H9 (cell line): ENCODE data around the gene ZNF804A. TPM values are rescaled to one million over a fixed set of nuclear protein-coding genes. Genes with fewer than 3 reads are reported as not detected.

Experiments used
- DNase-seq: peaks from one replicate; pipeline ENCODE4 v3.0.0-alpha.2; 2017
- H2AFZ ChIP-seq: one replicate; pipeline ENCODE4 v1.6.1; 2013; ENCODE audit warnings: mild to moderate bottlenecking, low read length, control low read depth, moderate library complexity
- H2AK5ac ChIP-seq: 2 replicates; pipeline ENCODE4 v1.6.1; 2013; ENCODE audit warnings: low read length, control low read depth, mixed read lengths; ENCODE audit not compliant: insufficient read length
- H2BK120ac ChIP-seq: one replicate; pipeline ENCODE4 v1.6.1; 2013; ENCODE audit warnings: low read depth, mild to moderate bottlenecking, low read length, control low read depth, inconsistent platforms; ENCODE audit not compliant: poor library complexity, severe bottlenecking
- H2BK12ac ChIP-seq: 2 replicates; pipeline ENCODE4 v1.6.1; 2013; ENCODE audit warnings: low read length, control low read depth, mixed read lengths, low read depth; ENCODE audit not compliant: insufficient read length
- H2BK15ac ChIP-seq: 2 replicates; pipeline ENCODE4 v1.6.1; 2013; ENCODE audit warnings: low read depth, low read length, control low read depth
- H2BK20ac ChIP-seq: one replicate; pipeline ENCODE4 v1.6.1; 2013; ENCODE audit warnings: low read depth, mild to moderate bottlenecking, low read length, control low read depth, inconsistent platforms; ENCODE audit not compliant: poor library complexity, severe bottlenecking
- H2BK5ac ChIP-seq: 2 replicates; pipeline ENCODE4 v1.6.1; 2013; ENCODE audit warnings: low read length, control low read depth, mixed read lengths; ENCODE audit not compliant: insufficient read length
- H3K14ac ChIP-seq: 2 replicates; pipeline ENCODE4 v1.6.1; 2013; ENCODE audit warnings: low read length, control low read depth; ENCODE audit not compliant: insufficient read depth
- H3K18ac ChIP-seq: 2 replicates; pipeline ENCODE4 v1.6.1; 2013; ENCODE audit warnings: low read depth, mild to moderate bottlenecking, mixed read lengths, low read length, control low read depth; ENCODE audit not compliant: insufficient read length
- H3K23ac ChIP-seq: 2 replicates; pipeline ENCODE4 v1.6.1; 2013; ENCODE audit warnings: low read length, control low read depth, mixed read lengths, low read depth; ENCODE audit not compliant: insufficient read length
- H3K23me2 ChIP-seq: 2 replicates; pipeline ENCODE4 v1.6.1; 2013; ENCODE audit warnings: low read depth, mild to moderate bottlenecking, mixed read lengths, low read length, control low read depth; ENCODE audit not compliant: insufficient read length, poor library complexity, severe bottlenecking
- H3K27ac ChIP-seq: 2 replicates; pipeline ENCODE4 v1.5.1; 2013; ENCODE audit warnings: low read length, control low read depth, mixed read lengths, low read depth; ENCODE audit not compliant: insufficient read length
- H3K27me3 ChIP-seq: 2 replicates; pipeline ENCODE4 v1.6.1; 2013; ENCODE audit warnings: low read length, control low read depth, inconsistent platforms; ENCODE audit not compliant: insufficient read depth
- H3K4ac ChIP-seq: 2 replicates; pipeline ENCODE4 v1.6.1; 2013; ENCODE audit warnings: low read depth, mild to moderate bottlenecking, control low read depth, inconsistent platforms, low read length, moderate library complexity
- H3K4me1 ChIP-seq: 2 replicates; pipeline ENCODE4 v1.6.1; 2013; ENCODE audit warnings: low read length, control low read depth, inconsistent platforms; ENCODE audit not compliant: insufficient read depth
- H3K4me2 ChIP-seq: 2 replicates; pipeline ENCODE4 v1.6.1; 2013; ENCODE audit warnings: low read length, control low read depth, mixed read lengths; ENCODE audit not compliant: insufficient read length, insufficient read depth
- H3K56ac ChIP-seq: 2 replicates; pipeline ENCODE4 v1.6.1; 2013; ENCODE audit warnings: low read depth, mild to moderate bottlenecking, mixed read lengths, low read length, control low read depth; ENCODE audit not compliant: insufficient read length
- H3K79me1 ChIP-seq: 2 replicates; pipeline ENCODE4 v1.6.1; 2013; ENCODE audit warnings: low read depth, mild to moderate bottlenecking, moderate library complexity, low read length, control low read depth, inconsistent platforms; ENCODE audit not compliant: insufficient read depth, poor library complexity, severe bottlenecking
- H3K79me2 ChIP-seq: 2 replicates; pipeline ENCODE4 v1.6.1; 2013; ENCODE audit warnings: low read length, control low read depth, inconsistent platforms; ENCODE audit not compliant: insufficient read depth
- H3K9ac ChIP-seq: 2 replicates; pipeline ENCODE4 v1.6.1; 2013; ENCODE audit warnings: low read length, control low read depth, mixed read lengths; ENCODE audit not compliant: insufficient read length; ENCODE audit errors: extremely low read depth
- H3K9me3 ChIP-seq: one replicate; pipeline ENCODE4 v1.6.1; 2013; ENCODE audit warnings: low read depth, low read length, inconsistent platforms; ENCODE audit not compliant: control insufficient read depth
- H3T11ph ChIP-seq: one replicate; pipeline ENCODE4 v1.6.1; 2013; ENCODE audit warnings: mild to moderate bottlenecking, low read length, control low read depth, inconsistent platforms
- H4K20me1 ChIP-seq: one replicate; pipeline ENCODE4 v1.6.1; 2013; ENCODE audit not compliant: control insufficient read depth, insufficient read length, insufficient read depth
- H4K5ac ChIP-seq: 2 replicates; pipeline ENCODE4 v1.6.1; 2013; ENCODE audit warnings: low read depth, mild to moderate bottlenecking, mixed read lengths, low read length, control low read depth; ENCODE audit not compliant: insufficient read length
- H4K8ac ChIP-seq: replicated peaks from 2 replicates; pipeline ENCODE4 v1.6.1; 2013; ENCODE audit warnings: low read length, control low read depth, mixed read lengths, low read depth; ENCODE audit not compliant: insufficient read length
- H4K91ac ChIP-seq: 2 replicates; pipeline ENCODE4 v1.6.1; 2013; ENCODE audit warnings: low read depth, mild to moderate bottlenecking, moderate library complexity, mixed read lengths, low read length, control low read depth; ENCODE audit not compliant: insufficient read length
- H3K27ac Mint-ChIP-seq, 3 experiments: 2 replicates in 2 of 3; 3 replicates in 1 of 3; pipeline ENCODE4 v1.8.0; 2020 to 2021; ENCODE audit warnings: mixed read lengths in 3 of 3, mild to moderate bottlenecking in 1 of 3, moderate library complexity in 1 of 3
- H3K27me3 Mint-ChIP-seq: 2 replicates; pipeline ENCODE4 v1.8.0; 2021; ENCODE audit warnings: low read depth, mild to moderate bottlenecking, moderate library complexity, mixed read lengths
- H3K36me3 Mint-ChIP-seq, 3 experiments: 2 replicates in 2 of 3; 3 replicates in 1 of 3; pipeline ENCODE4 v1.8.0; 2020 to 2021; ENCODE audit warnings: low read depth in 3 of 3, mixed read lengths in 3 of 3; ENCODE audit not compliant: insufficient read depth in 1 of 3
- H3K4me1 Mint-ChIP-seq, 2 experiments: 2 replicates each; pipeline ENCODE4 v1.8.0; 2020; ENCODE audit warnings: mixed read lengths in 2 of 2
- H3K4me3 Mint-ChIP-seq, 2 experiments: 2 replicates in 1 of 2; 3 replicates in 1 of 2; pipeline ENCODE4 v1.8.0; 2020 to 2021; ENCODE audit warnings: mild to moderate bottlenecking in 2 of 2, mixed read lengths in 2 of 2, moderate library complexity in 1 of 2
- H3K9me3 Mint-ChIP-seq, 2 experiments: 2 replicates in 1 of 2; 3 replicates in 1 of 2; pipeline ENCODE4 v1.8.0; 2020; ENCODE audit warnings: mild to moderate bottlenecking in 2 of 2, mixed read lengths in 2 of 2, moderate library complexity in 1 of 2
- CTCF ChIP-seq: fragments of 200-600 bp; sonication (generic); conservative IDR thresholded peaks from 3 replicates; pipeline ENCODE4 v1.8.0; 2021; ENCODE audit warnings: antibody characterized with exemption, mild to moderate bottlenecking
- WGBS: extraction: QIAGEN DNeasy Blood & Tissue Kit; methylation state at CpG from one replicate; pipeline ENCODE4 v1.1.7; 2013; ENCODE audit warnings: missing lambda C conversion rate, low lambda C conversion rate, mixed read lengths; ENCODE audit not compliant: insufficient read length; ENCODE audit errors: extremely low coverage; 5-methylcytosine and 5-hydroxymethylcytosine counted together
- total RNA-seq: library from RNA; stranded (reverse); gene quantifications from 2 replicates; pipeline ENCODE4 v1.2.1, GENCODE V29; 2021

ZNF804A gene
- total RNA-seq, 1 experiment from 2014 or later: not detected

GRCh38 chr2:184555352-184555751 lies 43.0 kb upstream of the ZNF804A start:
- H3K9me3 ChIP-seq: no peaks in the 10 kb centered on the region
- no peaks in the 10 kb centered on the region for H3K27me3 Mint-ChIP-seq
- no peaks in the 10 kb centered on the region for H3K27me3 ChIP-seq
- no peak for TF ChIP-seq CTCF
- no peaks in the 10 kb centered on the region; a peak in 1 of 5 replicates for H3K9me3 Mint-ChIP-seq
- no peaks in the 10 kb centered on the region for H3K4me1 ChIP-seq
- H4K8ac ChIP-seq: no peak overlapping the region
- H2AK5ac ChIP-seq: no peak overlapping the region
- DNase-seq: no peak
- H4K20me1 ChIP-seq: no peaks in the 10 kb centered on the region
- no peak overlapping the region for H2BK120ac ChIP-seq
- no peak overlapping the region for H3K4ac ChIP-seq
- H4K5ac ChIP-seq: no peak overlapping the region
- no peak overlapping the region for H2BK5ac ChIP-seq
- H4K91ac ChIP-seq: no peak overlapping the region
- H2BK12ac ChIP-seq: no peak overlapping the region
- H3K4me1 Mint-ChIP-seq: no peaks in the 10 kb centered on the region
- H3K23me2 ChIP-seq: no peaks in the 10 kb centered on the region
- no peak overlapping the region for H3K9ac ChIP-seq
- no peak overlapping the region for H2BK20ac ChIP-seq
- no peaks in the 10 kb centered on the region for H3K79me1 ChIP-seq
- H3K14ac ChIP-seq: no peak overlapping the region
- no peak overlapping the region for H3K18ac ChIP-seq
- H3K27ac Mint-ChIP-seq: no peak overlapping the region
- H2BK15ac ChIP-seq: no peak overlapping the region
- no peak overlapping the region for H3K56ac ChIP-seq
- H3K23ac ChIP-seq: no peak overlapping the region
- H3K36me3 Mint-ChIP-seq: no peaks in the 10 kb centered on the region
- no peak overlapping the region for H3T11ph ChIP-seq
- H2AFZ ChIP-seq: no peak overlapping the region
- H3K4me2 ChIP-seq: no peak overlapping the region
- H3K27ac ChIP-seq: no peak overlapping the region
- no peaks in the 10 kb centered on the region for H3K79me2 ChIP-seq
- no CpG with 5 or more reads among the region's 5 CpGs for WGBS
- H3K4me3 Mint-ChIP-seq: no peak overlapping the region
